Colonic mucosa (tissue), 4 donors: Measurements from ENCODE around the gene YY2. TPM values are rescaled to one million over a fixed set of nuclear protein-coding genes. Genes with fewer than 3 reads are reported as not detected.

ENCODE experiments used
- DNase-seq: peaks from one replicate; pipeline ENCODE4 v3.0.0-alpha.2; 2020
- H3K27ac ChIP-seq: fragments of 200-600 bp; one replicate; pipeline ENCODE4 v1.8.0; 2021
- H3K27me3 ChIP-seq: fragments of 200-600 bp; one replicate; pipeline ENCODE4 v1.8.0; 2021
- H3K36me3 ChIP-seq: fragments of 200-600 bp; one replicate; pipeline ENCODE4 v1.8.0; 2021
- H3K4me1 ChIP-seq: fragments of 200-600 bp; one replicate; pipeline ENCODE4 v1.8.0; 2021; ENCODE audit warnings: mild to moderate bottlenecking
- H3K4me3 ChIP-seq: fragments of 200-600 bp; one replicate; pipeline ENCODE4 v1.8.0; 2021
- H3K9ac ChIP-seq, 2 donors: one replicate each; pipeline ENCODE4 v1.7.0; 2013; ENCODE audit warnings: control low read depth in 2 of 2, low read depth in 2 of 2, low read length in 2 of 2
- H3K9me3 ChIP-seq: fragments of 200-600 bp; one replicate; pipeline ENCODE4 v1.8.0; 2021
- intact Hi-C: fragments of 100-400 bp; cut with DNase I; formaldehyde crosslinking; loops from one replicate; pipeline ENCODE4 v1.14.1; 2022
- total RNA-seq, 2 donors: library from RNA; stranded (reverse); fragmentation: NEBNext Ultra II Directional in 1 of 2; extraction: Animal tissue kit (Norgen Biotek cat#: 25700) in 1 of 2; gene quantifications; one replicate each; pipeline ENCODE4 v1.2.1, GENCODE V29; 2021
- TF ChIP-seq, protein P1 (sequence below): fragments of 200-600 bp; IDR thresholded peaks from one replicate; pipeline ENCODE4 v1.8.0; 2022; ENCODE audit warnings: antibody characterized with exemption, mild to moderate bottlenecking
- donor health status: healthy.
- donor health status: DM: no; HTN: no; CAD: no.
- donor health status: DM: no; HTN: no; CAD: no.

The YY2 gene
- total RNA-seq, 2 donors from 2014 or later = 0.66 to 1.5 TPM

DNA sequence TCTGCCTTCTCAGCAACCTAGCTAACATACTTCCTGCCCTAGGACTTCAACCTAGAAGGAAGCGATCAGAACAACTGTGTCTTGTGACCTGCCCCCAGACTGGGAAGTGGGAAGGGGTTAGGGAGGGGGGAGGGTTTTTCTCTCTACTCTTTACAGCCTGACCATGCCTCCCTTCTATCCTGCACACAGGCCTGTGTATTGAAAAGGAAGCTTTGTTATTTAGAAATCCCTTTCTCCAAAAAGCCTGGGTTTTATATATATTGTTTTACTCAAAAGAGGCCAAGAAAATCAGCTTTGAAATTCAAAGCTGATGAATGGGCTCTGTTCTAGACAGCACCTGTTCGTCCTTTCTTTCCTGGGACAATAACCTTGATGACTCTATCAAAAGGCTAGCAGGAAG, 49.5 kb downstream of the YY2 start:
- DNase-seq = no peak
- Histone ChIP-seq H3K36me3 (no peaks in the 10 kb centered on the region), H3K9ac (no peak overlapping the region), H3K27me3 (no peaks in the 10 kb centered on the region), H3K4me1 (no peaks in the 10 kb centered on the region), H3K4me3 (no peak overlapping the region), H3K9me3 (no peaks in the 10 kb centered on the region), H3K27ac (no peak overlapping the region)
- intact Hi-C loops = no loop called here
- TF ChIP-seq, protein P1, sequence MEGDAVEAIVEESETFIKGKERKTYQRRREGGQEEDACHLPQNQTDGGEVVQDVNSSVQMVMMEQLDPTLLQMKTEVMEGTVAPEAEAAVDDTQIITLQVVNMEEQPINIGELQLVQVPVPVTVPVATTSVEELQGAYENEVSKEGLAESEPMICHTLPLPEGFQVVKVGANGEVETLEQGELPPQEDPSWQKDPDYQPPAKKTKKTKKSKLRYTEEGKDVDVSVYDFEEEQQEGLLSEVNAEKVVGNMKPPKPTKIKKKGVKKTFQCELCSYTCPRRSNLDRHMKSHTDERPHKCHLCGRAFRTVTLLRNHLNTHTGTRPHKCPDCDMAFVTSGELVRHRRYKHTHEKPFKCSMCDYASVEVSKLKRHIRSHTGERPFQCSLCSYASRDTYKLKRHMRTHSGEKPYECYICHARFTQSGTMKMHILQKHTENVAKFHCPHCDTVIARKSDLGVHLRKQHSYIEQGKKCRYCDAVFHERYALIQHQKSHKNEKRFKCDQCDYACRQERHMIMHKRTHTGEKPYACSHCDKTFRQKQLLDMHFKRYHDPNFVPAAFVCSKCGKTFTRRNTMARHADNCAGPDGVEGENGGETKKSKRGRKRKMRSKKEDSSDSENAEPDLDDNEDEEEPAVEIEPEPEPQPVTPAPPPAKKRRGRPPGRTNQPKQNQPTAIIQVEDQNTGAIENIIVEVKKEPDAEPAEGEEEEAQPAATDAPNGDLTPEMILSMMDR = no peak

DNA sequence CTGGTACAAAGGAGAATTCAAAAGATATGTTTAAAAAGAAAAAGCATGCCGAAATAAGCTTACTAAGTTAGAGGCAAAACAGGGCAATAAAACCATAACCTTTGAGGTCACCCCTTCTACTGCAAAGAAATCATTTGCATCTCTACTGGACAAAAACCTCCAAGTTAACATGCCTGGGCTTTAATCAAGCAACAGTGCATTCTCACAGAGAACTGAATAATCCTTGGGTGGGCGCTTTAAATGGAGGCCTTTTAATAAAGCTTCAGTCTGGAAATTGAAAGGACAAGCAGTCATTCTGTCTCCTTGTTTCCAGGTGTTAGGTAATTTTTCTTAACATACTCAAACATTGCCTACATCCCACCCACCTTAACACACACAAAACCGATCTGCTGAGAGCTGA, 50.2 kb downstream of the YY2 start:
- Histone ChIP-seq H3K36me3 (no peaks in the 10 kb centered on the region), H3K27me3 (no peaks in the 10 kb centered on the region), H3K27ac (no peak overlapping the region), H3K9ac (no peak overlapping the region), H3K9me3 (no peaks in the 10 kb centered on the region), H3K4me3 (no peak overlapping the region), H3K4me1 (no peaks in the 10 kb centered on the region)
- intact Hi-C loops = no loop called here
- DNase-seq = no peak
- TF ChIP-seq, protein P1 = no peak

DNA sequence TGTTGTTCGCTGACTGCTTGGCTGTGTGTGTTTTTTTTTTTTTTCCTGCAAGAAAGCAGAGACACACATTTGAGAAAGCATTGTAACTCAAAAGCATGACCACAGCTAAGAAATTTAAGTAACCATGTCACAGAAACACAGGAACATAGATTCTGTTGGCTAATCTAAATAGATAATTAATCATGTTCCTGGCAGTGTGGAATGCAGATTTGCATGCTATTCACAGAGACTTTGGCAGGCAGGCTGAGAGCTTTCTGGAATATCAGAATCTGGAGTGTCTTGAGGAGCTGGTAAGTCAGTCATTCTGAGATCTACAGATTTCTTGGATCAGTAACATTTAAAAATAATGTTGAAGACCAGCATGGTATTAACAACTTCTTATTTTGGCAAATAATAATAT, 51.5 kb downstream of the YY2 start:
- no peaks in the 10 kb centered on the region for H3K36me3 ChIP-seq
- no peak overlapping the region for H3K27ac ChIP-seq
- no peaks in the 10 kb centered on the region for H3K9me3 ChIP-seq
- no peak overlapping the region for H3K9ac ChIP-seq
- no peaks in the 10 kb centered on the region for H3K4me1 ChIP-seq
- no peak for DNase-seq
- TF ChIP-seq, protein P1 = no peak
- H3K4me3 ChIP-seq = no peak overlapping the region
- intact Hi-C loops = no loop called here
- no peaks in the 10 kb centered on the region for H3K27me3 ChIP-seq

Other genes with a start within 250 kb of the YY2 start
- gene KLHL34, start 197.7 kb upstream of the YY2 start, total RNA-seq = 1 to 10 TPM; 2.3 to 3.6 TPM
- 1 to 10 TPM in 1 of 2 donors, not detected in 1; 2.4 TPM for gene SMPX, start 97.9 kb upstream of the YY2 start, total RNA-seq
- gene MBTPS2, start 16.4 kb upstream of the YY2 start, total RNA-seq = 1 to 10 TPM; 8.3 to 8.8 TPM
- 100 to 1,000 TPM in 1 of 2 donors, 10 to 100 TPM in 1; 73.7 to 100 TPM for gene SMS, start 84.7 kb downstream of the YY2 start, total RNA-seq
- under 1 TPM in 1 of 2 donors, not detected in 1; 0.56 TPM for gene PHEX, start 176.3 kb downstream of the YY2 start, total RNA-seq